Measurements from ENCODE around the gene AHCY. TPM values are rescaled to one million over a fixed set of nuclear protein-coding genes. Genes with fewer than 3 reads are reported as not detected.
"Not testable (repeated sequence)": the region's sequence is repeated elsewhere in the genome, so short reads cannot be mapped to it uniquely, and the experiment has no call there.

The AHCY gene
- total RNA-seq, 1 experiment from 2014 or later: 297 TPM

GRCh38 chr20:34328928-34329677 is 25.9 kb upstream of the AHCY start:
- DNase-seq (ENCODE audit: low read depth): no peak
- in situ Hi-C loops (cut with HindIII; ENCODE audit: low pct_unique_long_range_greater_than_20kb, low sequenced_read_pairs): no loop called here

- DNase-seq (ENCODE audit: low read depth); in situ Hi-C loops (cut with HindIII; ENCODE audit: low pct_unique_long_range_greater_than_20kb, low sequenced_read_pairs): not testable (repeated sequence)
Measured at GRCh38 chr20:34328207-34328606, 25.1 kb upstream of the AHCY start.

GRCh38 chr20:34324541-34324940 is 21.4 kb upstream of the AHCY start:
- DNase-seq (ENCODE audit: low read depth): no peak
- in situ Hi-C loops (cut with HindIII; ENCODE audit: low pct_unique_long_range_greater_than_20kb, low sequenced_read_pairs): no loop called here

GRCh38 chr20:34322267-34323105 is 19.3 kb upstream of the AHCY start:
- in situ Hi-C loops (cut with HindIII; ENCODE audit: low pct_unique_long_range_greater_than_20kb, low sequenced_read_pairs): no loop called here
- no peak for DNase-seq (ENCODE audit: low read depth)

- in situ Hi-C loops (cut with HindIII; ENCODE audit: low pct_unique_long_range_greater_than_20kb, low sequenced_read_pairs): no loop called here
- no peak for DNase-seq (ENCODE audit: low read depth)
Measured at GRCh38 chr20:34320861-34321260, 17.7 kb upstream of the AHCY start.

- in situ Hi-C loops (cut with HindIII; ENCODE audit: low pct_unique_long_range_greater_than_20kb, low sequenced_read_pairs): no loop called here
- DNase-seq (ENCODE audit: low read depth): no peak
Measured at GRCh38 chr20:34318609-34319443, 15.7 kb upstream of the AHCY start.

- peak; percentile 50 for DNase-seq (ENCODE audit: low read depth)
- in situ Hi-C loops (cut with HindIII; ENCODE audit: low pct_unique_long_range_greater_than_20kb, low sequenced_read_pairs): no loop called here
Measured at GRCh38 chr20:34316196-34316814, 13.2 kb upstream of the AHCY start.

GRCh38 chr20:34315236-34315635 is 12.1 kb upstream of the AHCY start:
- no peak for DNase-seq (ENCODE audit: low read depth)
- in situ Hi-C loops (cut with HindIII; ENCODE audit: low pct_unique_long_range_greater_than_20kb, low sequenced_read_pairs): no loop called here

- in situ Hi-C loops (cut with HindIII; ENCODE audit: low pct_unique_long_range_greater_than_20kb, low sequenced_read_pairs): no loop called here
- DNase-seq (ENCODE audit: low read depth): peak; percentile 86
Measured at GRCh38 chr20:34312544-34313217, 9.5 kb upstream of the AHCY start.

GRCh38 chr20:34312024-34312460 is 8.9 kb upstream of the AHCY start:
- no peak for DNase-seq (ENCODE audit: low read depth)
- in situ Hi-C loops (cut with HindIII; ENCODE audit: low pct_unique_long_range_greater_than_20kb, low sequenced_read_pairs): no loop called here

GRCh38 chr20:34311118-34312023 is 8.2 kb upstream of the AHCY start:
- in situ Hi-C loops (cut with HindIII; ENCODE audit: low pct_unique_long_range_greater_than_20kb, low sequenced_read_pairs): no loop called here
- DNase-seq (ENCODE audit: low read depth): no peak

GRCh38 chr20:34310481-34311117 is 7.4 kb upstream of the AHCY start:
- in situ Hi-C loops (cut with HindIII; ENCODE audit: low pct_unique_long_range_greater_than_20kb, low sequenced_read_pairs): no loop called here

GRCh38 chr20:34309691-34310090 is 6.5 kb upstream of the AHCY start:
- in situ Hi-C loops (cut with HindIII; ENCODE audit: low pct_unique_long_range_greater_than_20kb, low sequenced_read_pairs): no loop called here
- DNase-seq (ENCODE audit: low read depth): no peak

More at GRCh38 chr20:34310481-34311117, 7.4 kb upstream of the AHCY start:
- DNase-seq (ENCODE audit: low read depth): no peak

GRCh38 chr20:34305333-34306230 is 2.4 kb upstream of the AHCY start:
- in situ Hi-C loops (cut with HindIII; ENCODE audit: low pct_unique_long_range_greater_than_20kb, low sequenced_read_pairs): no loop called here
- DNase-seq (ENCODE audit: low read depth): no peak

GRCh38 chr20:34302312-34302722 is 838 bp downstream of the AHCY start:
- DNase-seq (ENCODE audit: low read depth): no peak
- in situ Hi-C loops (cut with HindIII; ENCODE audit: low pct_unique_long_range_greater_than_20kb, low sequenced_read_pairs): no loop called here

Data from Caki2 (cell line).